Ovary (tissue), 3 donors: ENCODE results near the gene TPD52L1.

Source experiments
- POLR2A ChIP-seq: fragments of 450-650 bp; IDR thresholded peaks from one replicate; pipeline ENCODE4 v1.6.1; 2017; ENCODE audit warnings: antibody characterized with exemption, mild to moderate bottlenecking, moderate library complexity
- TF ChIP-seq, protein P1 (sequence below), 3 donors: fragments of 450-650 bp in 2 of 3; fragments of 200-600 bp in 1 of 3; IDR thresholded peaks; one replicate each; pipeline versions ENCODE4 v1.5.1 to v1.8.0; 2016 to 2022; ENCODE audit warnings: antibody characterized with exemption in 3 of 3, mild to moderate bottlenecking in 1 of 3
- donor health status: DM: no; HTN: no; CAD: no.

DNA sequence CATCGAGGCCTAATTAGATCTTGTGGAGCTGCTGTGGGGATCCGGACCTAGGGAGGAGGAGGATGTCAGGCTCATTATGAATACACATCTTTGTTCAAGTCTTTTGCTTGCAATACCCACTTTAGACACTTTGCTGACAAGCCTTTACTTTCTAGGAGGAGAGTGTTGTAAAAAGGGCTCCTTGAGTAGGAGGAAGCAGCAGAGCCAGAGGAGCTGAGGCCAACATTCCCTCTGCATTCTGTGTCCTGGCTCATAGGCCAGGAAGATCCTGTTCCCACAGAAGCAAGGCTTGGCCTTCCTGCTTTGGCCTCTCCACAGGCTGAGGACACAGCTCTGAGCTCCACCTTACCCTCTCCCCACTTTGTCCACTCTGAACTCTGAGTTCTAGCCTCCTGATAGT, 67.1 kb downstream of the TPD52L1 start:
- TF ChIP-seq, protein P1, sequence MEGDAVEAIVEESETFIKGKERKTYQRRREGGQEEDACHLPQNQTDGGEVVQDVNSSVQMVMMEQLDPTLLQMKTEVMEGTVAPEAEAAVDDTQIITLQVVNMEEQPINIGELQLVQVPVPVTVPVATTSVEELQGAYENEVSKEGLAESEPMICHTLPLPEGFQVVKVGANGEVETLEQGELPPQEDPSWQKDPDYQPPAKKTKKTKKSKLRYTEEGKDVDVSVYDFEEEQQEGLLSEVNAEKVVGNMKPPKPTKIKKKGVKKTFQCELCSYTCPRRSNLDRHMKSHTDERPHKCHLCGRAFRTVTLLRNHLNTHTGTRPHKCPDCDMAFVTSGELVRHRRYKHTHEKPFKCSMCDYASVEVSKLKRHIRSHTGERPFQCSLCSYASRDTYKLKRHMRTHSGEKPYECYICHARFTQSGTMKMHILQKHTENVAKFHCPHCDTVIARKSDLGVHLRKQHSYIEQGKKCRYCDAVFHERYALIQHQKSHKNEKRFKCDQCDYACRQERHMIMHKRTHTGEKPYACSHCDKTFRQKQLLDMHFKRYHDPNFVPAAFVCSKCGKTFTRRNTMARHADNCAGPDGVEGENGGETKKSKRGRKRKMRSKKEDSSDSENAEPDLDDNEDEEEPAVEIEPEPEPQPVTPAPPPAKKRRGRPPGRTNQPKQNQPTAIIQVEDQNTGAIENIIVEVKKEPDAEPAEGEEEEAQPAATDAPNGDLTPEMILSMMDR (IDR thresholded peaks at IDR 0.05): no peak
- TF ChIP-seq POLR2A: no peak
